ENCODE measurements around the gene KIF2C.

GRCh38 chr1:44724296-44724954 lies 15.2 kb upstream of the KIF2C start:
- TF ChIP-seq POLR2A (IDR thresholded peaks at IDR 0.05; ENCODE audit: low read length) (no peak), HDAC2 (IDR thresholded peaks at IDR 0.05) (no peak), CEBPB (IDR thresholded peaks at IDR 0.05) (no peak), CTCF (IDR thresholded peaks at IDR 0.05) (no peak), MAFK (IDR thresholded peaks at IDR 0.05; ENCODE audit: partially characterized antibody) (no peak)
